GM18909 (cell line): ENCODE measurements around the gene TUBA1C.
"Not testable (repeated sequence)": the region's sequence is repeated elsewhere in the genome, so short reads cannot be mapped to it uniquely, and the experiment has no call there.

Experiments used
- ATAC-seq: cut with Tn5 transposase; IDR thresholded peaks from one replicate; pipeline ENCODE4 v1.9.1; 2021; ENCODE audit warnings: mild to moderate bottlenecking; ENCODE audit not compliant: unreplicated experiment, poor library complexity

TUBA1C gene

DNA sequence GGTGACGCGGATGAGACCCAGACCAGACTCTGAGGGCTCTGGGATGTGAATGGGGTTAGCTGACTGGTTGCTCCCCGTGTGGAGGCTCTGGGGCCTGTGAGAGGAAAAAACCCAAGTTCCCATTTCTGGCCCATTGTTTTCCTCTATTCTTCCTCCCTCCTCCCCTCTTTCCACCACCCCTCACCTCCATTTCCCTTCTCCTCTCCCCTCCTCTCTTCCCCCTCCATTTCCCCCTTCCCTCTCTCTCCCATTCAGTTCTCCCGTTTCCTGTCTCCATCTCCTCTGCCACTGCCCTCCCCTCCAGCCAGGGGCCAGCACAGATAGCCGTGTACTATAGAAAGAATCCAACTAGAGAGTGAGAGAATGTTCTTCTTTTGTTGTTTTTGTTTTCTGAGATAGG is 17.4 kb downstream of the TUBA1C start:
- no peak for ATAC-seq

DNA sequence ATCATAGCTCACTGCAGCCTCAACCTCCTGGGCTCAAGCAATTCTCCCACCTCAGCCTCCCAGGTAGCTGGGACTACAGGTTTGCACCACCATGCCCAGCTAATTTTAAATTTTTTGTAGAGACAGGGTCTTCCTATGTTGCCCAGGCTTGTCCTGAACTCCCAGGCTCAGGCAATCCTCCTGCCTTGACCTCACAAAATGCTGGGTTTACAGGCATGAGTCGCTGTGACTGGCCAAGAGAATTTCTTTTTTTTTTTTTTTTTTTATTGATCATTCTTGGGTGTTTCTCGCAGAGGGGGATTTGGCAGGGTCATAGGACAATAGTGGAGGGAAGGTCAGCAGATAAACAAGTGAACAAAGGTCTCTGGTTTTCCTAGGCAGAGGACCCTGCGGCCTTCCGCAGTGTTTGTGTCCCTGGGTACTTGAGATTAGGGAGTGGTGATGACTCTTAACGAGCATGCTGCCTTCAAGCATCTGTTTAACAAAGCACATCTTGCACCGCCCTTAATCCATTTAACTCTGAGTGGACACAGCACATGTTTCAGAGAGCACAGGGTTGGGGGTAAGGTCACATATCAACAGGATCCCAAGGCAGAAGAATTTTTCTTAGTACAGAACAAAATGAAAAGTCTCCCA is 18.0 kb downstream of the TUBA1C start:
- not testable (repeated sequence) for ATAC-seq

DNA sequence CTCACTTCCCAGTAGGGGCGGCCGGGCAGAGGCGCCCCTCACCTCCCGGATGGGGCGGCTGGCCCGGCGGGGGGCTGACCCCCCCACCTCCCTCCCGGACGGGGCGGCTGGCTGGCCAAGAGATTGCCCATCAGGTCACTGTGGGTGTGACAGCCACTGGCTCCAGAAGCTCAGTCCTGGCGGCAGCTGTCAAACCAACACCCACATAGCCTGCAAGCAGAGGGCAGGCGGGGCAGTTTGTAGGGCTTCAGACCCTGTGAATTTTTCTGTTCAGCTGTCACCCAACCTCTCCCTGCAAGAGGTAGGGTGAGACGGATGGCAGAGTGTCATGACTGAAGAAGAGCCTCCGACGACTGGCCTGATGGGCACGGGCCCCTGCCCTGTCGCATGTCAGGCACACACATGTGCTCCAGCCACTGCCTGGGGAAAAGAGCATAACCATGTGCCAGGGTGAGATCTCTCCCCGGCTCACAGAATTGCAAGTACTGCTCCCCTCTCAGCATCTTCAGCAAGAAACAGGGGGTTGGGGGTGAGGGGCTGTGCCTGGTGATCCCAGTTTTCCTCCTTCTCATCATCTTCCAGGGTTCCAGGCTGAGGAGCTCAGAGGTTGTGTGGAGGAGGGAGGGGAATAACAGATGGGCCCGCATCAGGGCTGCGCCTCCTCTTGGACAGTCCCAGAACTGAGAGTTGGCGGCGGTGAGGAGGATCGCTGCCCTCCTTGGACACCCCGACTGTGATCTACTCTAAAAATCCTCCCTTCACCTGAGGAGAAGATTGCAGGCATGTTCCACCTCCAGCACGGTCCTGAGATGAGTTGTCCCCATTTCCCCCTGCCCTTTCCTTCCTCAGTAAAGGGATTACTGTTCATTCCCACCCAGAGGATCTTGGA is 18.9 kb downstream of the TUBA1C start:
- no peak for ATAC-seq

DNA sequence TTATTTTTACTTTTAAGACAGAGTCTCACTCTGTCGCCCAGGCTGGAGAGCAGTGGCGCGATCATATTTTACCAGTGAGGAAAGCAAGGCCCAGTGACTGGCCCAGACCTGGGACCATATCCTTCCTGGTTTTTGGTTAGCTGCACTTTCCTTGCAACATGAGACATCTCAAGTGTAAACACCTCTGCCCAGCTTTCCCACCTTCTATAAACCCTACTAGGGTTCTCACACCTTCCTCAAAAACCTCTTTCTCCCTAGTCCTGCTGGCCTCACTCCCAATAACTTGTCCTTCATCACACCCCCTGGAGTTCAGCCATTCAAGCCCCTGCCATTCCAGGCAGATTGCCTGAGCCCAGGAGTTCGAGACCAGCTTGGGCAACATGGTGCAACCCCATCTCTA is 19.8 kb downstream of the TUBA1C start:
- ATAC-seq, result no peak

DNA sequence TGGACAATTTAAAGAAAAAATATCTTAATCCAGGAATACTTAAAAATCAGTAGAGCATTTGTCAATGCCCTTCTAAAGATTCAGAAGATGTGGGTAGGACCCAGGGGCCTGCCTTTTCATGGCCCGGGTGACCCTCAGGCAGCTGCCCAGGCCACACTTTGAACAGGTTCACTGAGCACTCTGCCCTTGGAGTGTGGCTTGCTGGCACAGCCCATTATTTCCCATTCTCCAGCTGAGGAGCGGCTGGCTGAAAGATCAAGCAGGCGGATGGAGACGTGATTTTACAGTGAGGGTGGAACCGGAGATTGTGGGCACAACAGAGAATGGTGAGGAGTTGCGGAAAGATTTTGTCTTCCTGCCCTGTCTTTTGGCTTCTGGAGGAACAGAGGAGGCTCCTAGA is 23.0 kb downstream of the TUBA1C start:
- ATAC-seq, result no peak

DNA sequence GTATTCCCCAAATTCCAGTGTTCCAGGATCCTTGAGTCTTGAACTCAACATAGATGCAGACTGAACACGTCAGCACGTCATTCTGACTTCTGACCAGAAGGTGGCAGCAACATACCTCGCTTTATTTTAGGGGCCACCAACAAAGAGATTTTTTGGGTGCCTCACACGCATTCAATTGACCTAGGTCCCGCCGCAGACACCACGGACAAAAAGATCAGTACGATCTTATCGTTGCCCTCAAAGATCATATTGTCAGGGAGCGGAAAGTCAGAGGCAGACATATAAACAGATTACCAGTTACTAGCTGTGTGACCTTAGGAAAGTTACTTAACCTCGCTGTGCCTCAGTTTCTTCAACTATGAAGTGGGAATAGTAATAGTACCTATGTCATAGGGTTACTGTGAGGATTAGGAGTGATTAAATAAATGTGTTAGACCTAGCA is 23.6 kb downstream of the TUBA1C start:
- no peak for ATAC-seq

DNA sequence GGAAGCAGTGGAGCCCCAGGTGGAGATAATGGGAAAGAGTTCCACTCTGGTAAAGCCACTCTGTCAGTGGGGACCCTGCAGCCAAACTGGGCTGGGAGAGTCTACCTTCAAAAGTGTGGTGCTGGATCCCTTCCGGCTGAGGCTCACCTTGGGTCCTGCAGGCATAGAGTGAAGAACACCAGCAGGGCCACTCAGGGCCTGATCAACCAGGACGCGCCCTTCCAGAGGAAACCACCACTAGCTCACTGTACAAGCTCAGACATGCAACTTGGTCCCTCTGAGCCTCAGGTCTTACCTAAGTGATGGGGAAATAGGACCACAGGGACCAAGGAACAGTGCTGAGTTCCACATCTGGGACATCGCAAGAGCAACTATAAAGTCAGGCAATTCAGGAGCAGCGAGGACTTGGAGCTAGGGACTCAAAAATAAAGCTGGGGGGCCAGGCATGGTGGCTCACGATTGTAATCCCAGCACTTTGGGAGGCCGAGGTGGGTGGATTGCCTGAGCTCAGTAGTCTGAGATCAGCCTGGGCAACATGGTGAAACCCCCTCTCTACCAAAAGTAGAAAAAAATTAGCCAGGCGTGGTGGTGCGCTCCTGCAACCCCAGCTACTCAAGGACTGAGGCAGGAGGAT is 24.2 kb downstream of the TUBA1C start:
- no peak for ATAC-seq

DNA sequence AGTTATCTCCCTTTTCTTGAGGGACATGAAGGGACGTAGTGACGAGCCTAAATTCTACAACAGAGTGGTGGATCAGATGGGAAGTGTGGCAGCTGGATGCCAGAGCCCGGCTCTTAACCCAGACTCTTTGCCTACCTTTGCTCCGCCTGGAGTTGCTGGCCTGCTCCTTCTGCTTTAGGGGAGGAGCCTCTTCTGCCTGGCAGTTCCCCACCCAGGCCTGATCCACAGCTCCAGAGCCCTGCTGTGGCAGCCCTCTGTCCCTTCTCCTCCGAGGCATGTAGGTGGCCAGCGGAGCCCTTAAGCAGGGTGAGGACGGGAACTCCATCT is 27.8 kb downstream of the TUBA1C start:
- no peak for ATAC-seq

DNA sequence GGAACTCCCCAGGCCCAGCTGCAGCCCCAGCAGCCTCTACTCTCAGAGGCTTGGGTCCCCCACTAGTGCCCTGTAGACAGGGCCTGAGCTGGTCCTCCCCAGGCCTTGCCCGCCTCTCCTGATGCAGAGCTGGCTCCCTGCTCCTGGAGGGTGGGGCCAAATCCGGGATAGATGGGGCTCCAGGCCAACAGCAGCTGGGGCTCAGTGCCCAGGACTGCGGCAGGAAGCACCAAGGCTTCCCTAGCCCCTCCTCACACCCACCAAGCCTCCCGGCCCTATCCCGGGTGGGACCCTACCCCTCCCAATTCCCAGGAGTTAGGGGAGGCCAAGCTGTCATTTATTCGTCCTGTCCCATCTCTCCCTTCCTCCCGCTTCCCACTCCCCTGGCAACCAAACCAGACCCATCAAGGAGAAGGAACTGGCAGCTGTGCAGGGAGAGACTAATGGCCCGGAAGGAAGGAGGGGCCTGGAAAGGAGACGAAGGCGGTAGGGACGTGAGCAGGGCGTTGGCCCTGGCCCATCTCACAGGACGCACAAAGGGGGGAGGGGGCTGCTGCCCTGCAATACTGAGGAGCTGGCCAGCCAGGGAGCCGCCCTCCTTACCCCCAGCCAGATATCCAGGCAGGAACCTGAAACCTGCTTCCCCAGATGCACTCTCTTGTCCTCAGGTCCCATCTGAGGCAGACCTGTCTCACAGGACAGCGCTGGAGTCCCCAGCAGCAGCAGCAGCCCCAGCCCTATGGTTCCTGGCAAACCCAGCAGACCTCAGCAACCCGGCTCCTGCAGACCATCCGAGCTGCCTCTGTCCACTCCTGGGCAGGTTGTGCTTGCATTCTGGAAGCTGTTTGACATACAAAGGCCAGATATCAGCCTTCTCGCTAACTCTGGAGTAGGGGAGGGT is 28.4 kb downstream of the TUBA1C start:
- no peak for ATAC-seq

DNA sequence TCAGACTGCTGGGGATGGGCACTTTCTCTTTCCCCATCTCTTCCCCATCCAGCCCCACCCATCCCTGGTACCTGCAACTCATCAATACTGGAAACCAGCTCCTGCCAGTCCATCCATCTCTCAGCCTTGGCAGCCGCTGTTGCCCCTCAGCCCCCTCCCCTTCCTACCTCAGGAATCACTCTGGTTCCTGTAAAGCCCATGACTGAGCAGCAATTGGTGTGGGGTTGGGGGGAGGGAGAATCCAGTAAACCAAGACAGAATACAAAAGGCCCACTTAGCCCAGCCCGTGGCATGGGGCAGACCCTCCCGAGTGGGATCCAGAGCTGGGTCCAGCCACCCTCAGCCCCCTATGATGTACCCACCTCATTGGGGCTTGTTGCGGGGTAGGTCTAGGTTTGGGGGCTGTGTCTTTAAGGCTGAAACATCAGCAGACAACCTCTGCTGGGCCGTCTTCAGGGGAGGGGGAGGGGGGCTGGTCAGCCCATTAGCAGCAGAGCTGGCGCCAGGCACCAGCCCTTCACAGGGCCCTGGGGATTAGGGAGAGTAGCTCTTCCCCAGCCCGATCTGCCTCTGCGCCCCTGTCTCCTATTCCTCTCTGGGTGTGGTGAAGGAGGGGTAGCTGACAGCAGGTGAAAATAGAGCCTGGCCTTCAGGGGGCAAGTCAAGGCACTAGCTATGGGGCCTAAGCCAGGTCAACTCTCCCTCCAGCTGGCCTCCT is 29.4 kb downstream of the TUBA1C start:
- no peak for ATAC-seq

DNA sequence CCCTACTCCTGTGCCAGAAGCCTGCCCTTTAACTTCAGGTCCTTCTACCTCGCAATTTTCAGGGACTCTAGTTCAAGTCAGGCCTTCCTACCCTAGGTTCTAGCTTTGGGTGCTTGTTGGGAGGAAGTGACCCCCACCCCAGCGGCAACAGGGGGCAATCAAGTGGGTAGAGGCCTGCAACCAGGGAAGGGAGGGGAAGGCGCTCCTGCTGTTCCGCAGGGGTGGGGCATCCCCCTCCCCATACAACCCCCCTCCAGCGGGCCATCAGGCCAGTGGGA is 29.9 kb downstream of the TUBA1C start:
- ATAC-seq, result no peak

DNA sequence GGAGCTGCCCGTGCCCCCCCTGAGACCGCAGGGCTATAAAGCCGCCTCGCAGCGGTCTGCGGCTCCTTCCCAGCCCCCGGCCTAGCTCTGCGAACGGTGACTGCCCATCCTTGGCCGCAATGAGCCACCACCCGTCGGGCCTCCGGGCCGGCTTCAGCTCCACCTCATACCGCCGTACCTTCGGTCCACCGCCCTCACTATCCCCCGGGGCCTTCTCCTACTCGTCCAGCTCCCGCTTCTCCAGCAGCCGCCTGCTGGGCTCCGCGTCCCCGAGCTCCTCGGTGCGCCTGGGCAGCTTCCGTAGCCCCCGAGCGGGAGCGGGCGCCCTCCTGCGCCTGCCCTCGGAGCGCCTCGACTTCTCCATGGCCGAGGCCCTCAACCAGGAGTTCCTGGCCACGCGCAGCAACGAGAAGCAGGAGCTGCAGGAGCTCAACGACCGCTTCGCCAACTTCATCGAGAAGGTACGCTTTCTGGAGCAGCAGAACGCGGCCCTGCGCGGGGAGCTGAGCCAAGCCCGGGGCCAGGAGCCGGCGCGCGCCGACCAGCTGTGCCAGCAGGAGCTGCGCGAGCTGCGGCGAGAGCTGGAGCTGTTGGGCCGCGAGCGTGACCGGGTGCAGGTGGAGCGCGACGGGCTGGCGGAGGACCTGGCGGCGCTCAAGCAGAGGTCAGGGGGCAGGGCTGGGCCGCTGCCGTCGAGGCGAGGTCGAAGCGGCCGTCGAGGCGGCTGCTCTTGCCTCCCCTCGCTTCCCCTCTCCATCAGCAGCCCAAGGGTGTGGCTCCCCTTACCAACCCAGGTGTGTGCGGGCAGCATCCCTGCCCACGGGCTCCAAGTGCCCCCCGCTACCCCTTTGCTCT is 30.4 kb downstream of the TUBA1C start, which contains the start of gene PRPH:
PRPH (plus strand) TSS at position 66 of the 855 bp plus-strand sequence; CDS start at position 120, 54 bp downstream.
- ATAC-seq, result no peak

DNA sequence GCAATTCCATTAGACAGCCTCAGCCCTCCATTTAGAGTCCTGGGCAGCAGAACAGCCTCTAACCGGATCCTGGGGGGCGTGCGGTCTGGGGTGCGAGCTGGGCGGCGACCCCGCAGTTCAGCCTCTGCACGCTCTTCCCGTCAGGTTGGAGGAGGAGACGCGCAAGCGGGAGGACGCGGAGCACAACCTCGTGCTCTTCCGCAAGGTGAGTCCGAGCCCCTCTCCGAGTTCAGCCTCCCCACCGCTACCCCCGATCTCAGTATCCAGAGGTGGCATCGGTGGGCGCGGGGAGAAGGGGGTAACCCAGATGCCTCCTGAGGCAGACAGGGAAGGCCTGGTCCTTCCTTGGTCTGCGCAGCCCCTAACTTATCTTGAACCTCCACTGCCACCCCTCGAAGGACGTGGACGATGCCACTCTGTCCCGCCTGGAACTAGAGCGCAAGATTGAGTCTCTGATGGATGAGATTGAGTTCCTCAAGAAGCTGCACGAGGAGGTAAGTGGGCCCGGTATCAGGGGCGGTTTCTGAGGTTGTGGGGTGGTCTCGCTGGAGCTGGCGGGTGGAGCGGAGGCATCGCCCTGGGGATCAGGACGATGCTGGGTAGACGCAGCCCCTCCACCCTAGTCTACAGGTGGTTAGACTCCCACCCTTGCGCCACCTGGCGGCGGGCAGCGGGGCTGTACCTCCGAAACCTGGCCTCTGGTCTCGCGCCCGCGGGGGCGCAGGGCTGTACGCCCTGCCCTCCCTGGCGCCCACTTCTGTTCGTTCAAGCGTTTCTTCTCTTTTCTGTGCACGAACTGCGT is 31.4 kb downstream of the TUBA1C start:
- ATAC-seq, result no peak

DNA sequence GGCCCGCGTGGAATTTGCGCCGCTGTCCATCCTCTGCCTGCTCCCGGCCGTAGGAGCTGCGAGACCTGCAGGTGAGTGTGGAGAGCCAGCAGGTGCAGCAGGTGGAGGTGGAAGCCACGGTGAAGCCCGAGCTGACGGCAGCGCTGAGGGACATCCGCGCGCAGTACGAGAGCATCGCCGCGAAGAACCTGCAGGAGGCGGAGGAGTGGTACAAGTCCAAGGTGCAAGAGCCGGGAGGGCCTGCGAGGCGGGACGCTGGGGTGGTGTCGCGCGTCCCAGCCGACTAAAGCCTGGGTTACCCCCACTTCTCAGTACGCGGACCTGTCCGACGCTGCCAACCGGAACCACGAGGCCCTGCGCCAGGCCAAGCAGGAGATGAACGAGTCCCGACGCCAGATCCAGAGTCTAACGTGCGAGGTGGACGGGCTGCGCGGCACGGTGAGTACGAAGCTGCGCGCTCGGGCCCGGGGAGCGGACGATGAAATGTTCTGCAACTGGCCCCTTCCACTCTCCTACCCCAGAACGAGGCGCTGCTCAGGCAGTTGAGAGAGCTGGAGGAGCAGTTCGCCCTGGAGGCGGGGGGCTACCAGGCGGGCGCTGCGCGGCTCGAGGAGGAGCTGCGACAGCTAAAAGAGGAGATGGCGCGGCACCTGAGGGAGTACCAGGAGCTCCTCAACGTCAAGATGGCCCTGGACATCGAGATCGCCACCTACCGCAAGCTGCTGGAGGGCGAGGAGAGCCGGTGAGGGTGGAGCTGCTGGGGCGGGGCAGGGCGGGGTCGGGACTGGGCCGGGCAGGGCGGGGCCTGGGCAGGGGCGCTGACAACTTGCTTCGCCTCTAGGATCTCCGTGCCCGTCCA is 32.2 kb downstream of the TUBA1C start:
- no peak for ATAC-seq

DNA sequence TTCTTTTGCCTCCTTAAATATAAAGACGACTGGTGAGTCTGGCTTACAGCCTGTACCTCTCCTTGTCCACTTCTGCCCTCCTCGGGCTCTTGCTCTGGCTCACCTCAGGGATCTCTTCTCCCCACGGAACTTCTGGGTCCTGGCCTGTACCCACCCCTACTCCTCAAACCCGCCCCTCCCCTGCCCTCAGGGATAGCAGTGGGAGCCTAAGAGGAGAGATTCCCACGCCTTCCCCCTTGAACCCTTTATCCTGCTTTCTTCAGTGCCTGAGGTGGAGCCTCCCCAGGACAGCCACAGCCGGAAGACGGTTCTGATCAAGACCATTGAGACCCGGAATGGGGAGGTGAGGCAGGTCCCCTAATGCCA is 32.8 kb downstream of the TUBA1C start:
- ATAC-seq, result no peak

DNA sequence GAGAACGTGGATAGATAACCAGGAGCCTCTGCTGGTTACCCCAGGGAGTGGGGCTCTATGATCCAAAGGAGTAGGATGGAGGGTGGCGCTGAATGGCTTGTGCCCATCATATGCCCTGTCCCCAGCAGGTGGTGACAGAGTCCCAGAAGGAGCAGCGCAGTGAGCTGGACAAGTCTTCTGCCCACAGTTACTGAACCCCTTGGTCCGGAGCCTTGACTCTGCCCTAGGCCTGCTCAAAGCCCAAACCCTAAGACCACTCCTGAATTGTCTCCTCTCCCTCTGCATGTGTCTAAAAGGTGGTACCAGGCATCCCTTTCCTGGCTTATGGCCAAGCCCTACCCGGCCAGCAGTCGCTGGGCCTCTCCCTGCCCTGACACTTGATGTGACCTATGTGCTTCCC is 33.3 kb downstream of the TUBA1C start:
- ATAC-seq, result no peak

DNA sequence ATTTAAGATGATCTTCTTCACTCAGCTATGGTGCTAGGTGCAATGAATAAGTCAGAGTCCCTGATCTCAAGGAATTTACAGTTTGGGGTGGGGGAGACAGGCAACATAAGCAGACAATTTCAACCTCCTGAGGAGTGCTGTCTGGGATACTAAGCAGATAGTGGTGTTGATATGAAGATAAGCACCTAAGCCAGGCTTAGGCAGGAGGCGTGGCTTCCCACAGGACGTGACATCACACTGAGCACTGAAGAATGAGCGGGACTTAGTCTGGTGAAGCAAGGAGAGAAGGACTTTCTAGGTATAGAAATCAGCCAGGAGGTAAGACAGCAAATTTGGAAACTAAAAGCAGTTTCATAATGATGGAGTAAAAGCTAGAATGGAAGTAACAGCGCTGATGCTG is 36.9 kb downstream of the TUBA1C start:
- no peak for ATAC-seq
